Sciatic nerve (tissue), 2 donors: ENCODE data around the gene TRIM17. TPM values are rescaled to one million over a fixed set of nuclear protein-coding genes. Genes with fewer than 3 reads are reported as not detected.
A peak's percentile ranks its signal among the peaks of the same experiment; 100 is the strongest.

Source experiments
- ATAC-seq: fragments of 200-7000 bp; cut with Tn5 transposase; one replicate; pipeline ENCODE4 v1.9.1; 2020; ENCODE audit warnings: mild to moderate bottlenecking, moderate library complexity
- DNase-seq: peaks from one replicate; pipeline ENCODE4 v3.0.0-alpha.2; 2020; ENCODE audit warnings: low spot score
- intact Hi-C: fragments of 100-400 bp; cut with DNase I; formaldehyde crosslinking; loops from one replicate; pipeline ENCODE4 v1.14.2; 2022
- total RNA-seq: library from RNA; stranded (reverse); fragmentation: NEBNext Ultra II Directional; extraction: Animal tissue kit (Norgen Biotek cat#: 25700); gene quantifications from one replicate; pipeline ENCODE4 v1.2.1, GENCODE V29; 2021
- donor health status: DM: no; HTN: no; CAD: no.
- donor health status: DM: no; HTN: no; CAD: no.

Gene TRIM17
- total RNA-seq, 1 donor from 2014 or later: 1.2 TPM

DNA sequence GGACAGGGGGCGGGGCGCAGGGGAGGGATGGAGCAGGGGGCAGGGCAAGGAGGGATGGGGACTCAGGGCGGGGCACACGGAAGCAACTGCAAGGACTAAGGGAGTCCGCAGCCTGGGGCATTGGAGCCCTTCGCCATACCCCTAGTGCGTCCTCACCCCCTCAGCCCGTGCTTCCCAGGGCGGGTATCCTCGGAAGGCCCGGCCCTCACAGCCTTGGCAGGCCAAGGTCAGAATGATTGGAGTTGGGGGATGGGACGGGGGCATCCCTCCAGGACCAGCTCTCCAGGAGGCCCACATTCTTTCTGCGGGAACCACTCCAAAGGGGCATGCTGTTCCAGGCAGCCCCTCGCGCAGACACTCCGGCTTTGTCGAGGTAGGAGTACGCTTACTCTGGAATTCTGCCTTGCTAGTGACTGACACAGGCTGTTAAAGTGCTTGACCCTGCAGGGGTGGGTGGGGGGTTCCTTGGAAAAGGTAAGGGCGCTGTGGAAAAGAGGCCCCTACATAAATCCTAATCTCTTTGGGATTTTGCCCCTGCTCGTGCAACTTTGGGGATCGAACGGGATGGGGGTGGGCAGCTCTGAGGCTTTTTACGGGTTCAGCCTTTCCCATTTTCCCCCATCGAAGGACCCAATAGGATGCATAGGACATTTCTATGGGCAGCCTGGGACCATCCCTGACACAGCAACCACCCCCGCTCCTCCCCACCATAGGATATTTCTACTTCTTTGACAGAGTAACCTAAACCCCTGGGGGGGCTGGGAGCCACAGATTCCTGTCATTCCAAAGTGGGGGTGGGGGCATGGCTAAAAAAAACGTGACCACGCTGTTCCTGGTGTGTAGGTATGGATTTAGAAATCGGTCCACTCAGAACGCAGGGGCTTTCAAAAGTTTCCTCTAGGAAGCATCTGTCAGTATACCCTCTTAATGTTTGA lies 9.3 kb downstream of the TRIM17 start:
- peak; percentile 15 for ATAC-seq
- intact Hi-C loops: no loop called here

DNA sequence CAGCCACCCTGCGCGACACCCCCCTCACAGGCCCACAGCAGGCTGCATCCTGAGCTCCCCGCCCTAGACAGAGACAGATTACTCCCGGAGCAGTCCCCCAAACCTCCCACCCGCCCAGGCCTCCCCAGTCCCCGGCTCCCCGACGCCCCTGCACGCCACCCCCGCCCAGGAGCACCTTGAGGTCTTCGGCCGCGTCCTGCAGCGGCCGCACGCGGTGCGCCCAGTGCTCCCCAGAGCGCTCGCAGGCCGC lies 10.8 kb downstream of the TRIM17 start:
- DNase-seq (no peak), ATAC-seq (no peak)
- intact Hi-C loops: no loop called here

More for the DNA sequence above, 9.3 kb downstream of the TRIM17 start:
- DNase-seq: no peak

DNA sequence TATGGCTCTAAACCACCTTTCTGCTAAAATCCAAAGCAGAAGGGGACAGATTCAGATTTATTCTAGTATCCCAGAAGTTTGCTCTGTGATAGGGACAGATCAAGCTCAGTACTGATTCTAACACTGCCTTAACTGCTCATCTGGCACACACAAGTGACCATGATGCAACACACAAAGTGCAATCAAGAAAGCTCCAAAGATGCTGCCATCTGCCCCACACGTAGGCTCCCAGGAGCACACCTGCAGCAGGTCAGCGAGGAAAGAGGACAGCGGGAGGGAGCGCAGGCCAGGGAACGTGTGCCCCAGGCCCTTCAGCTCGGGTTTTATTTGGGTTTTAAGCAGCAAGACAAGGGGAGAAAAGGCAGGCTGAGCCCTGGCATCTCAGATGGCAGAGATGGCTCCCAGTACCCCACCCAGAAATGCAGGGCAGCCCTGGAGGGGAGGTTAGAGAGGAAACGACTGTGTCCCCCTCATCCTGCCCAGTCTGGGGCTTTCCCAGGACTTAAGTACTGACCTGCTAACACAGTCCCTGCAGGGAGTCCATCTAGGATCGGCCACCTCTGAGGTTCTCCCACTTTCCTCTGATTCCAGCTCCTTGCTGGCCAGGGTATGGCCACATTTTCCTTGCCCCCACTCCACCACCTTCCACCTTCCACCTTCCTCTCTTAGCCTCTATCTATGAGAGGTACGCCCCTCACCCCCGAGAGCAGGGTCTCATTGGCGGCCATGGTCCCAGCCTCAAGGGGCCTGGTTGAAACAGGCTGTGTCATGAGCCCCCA lies 11.3 kb downstream of the TRIM17 start:
- intact Hi-C loops: no loop called here

DNA sequence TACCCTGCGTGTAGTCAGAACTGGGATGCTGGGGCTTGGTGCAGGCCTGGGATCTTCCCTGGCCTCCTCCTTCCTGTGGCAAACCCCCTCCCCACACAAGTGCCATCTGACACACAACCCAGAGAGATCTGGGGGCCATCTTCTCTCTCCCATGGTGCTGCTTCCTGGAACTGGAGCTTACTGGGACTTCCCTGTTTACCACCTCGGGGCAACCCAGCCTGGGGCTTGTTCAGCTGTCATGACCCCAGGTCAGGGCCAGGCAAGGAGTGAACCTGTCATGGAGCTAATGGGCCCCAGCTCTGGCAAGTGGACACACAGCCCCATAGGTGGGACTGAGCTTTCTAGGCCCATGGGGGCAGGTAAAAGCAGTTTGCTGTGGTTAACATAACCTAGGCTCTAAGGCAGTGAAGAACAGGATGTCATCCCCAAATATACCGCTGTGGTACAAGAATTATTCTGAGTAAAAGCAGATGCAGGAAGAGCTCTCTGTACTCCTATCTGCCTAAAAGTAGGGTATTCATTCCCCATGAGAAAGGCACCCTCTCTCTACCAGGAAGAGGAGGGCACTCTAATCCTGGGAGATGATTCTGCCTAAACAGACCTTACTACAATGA lies 12.4 kb downstream of the TRIM17 start:
- DNase-seq: no peak
- intact Hi-C loops: no loop called here
- no peak for ATAC-seq

More for the DNA sequence above, 11.3 kb downstream of the TRIM17 start:
- ATAC-seq: no peak
- DNase-seq: no peak

DNA sequence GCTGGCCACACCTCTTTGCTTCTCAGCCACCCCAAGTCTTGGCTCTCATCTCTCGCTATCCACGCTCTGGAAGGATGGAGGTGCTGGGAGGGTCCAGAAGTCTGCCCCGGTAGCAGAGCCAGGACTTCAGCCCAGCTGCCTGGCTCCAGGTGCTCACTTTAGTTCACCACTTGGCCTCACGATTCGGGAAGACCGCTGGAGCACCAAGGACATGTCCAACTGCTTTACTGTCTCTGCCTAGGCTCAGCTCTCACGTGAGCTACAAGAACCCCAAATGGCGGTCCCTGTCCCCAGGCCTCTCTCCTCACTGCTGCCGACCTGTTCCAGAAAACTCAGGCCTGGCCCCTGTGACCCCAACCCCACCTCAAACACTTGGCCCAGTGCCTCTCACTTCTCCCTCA lies 13.4 kb downstream of the TRIM17 start:
- no peak for ATAC-seq
- intact Hi-C loops: no loop called here
- DNase-seq: no peak

DNA sequence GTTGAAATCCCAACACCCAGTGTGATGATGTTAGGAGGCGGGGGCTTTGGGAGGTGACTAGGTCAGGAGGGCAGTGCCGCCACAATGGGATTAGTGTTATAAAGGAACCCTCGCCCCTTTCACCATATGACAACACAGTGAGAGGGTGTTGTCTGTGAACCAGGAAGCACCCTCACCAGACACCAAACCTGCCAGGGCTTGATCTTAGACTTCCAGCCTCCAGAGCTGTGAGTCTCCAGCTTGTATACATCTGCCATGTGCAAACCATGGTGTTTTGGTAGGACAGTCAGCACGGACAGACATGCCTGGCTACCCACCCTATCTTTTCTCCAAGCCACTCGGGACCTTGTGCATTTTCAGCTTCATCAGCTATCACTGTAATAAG lies 14.0 kb downstream of the TRIM17 start:
- intact Hi-C loops: no loop called here
- DNase-seq: no peak
- ATAC-seq: no peak

DNA sequence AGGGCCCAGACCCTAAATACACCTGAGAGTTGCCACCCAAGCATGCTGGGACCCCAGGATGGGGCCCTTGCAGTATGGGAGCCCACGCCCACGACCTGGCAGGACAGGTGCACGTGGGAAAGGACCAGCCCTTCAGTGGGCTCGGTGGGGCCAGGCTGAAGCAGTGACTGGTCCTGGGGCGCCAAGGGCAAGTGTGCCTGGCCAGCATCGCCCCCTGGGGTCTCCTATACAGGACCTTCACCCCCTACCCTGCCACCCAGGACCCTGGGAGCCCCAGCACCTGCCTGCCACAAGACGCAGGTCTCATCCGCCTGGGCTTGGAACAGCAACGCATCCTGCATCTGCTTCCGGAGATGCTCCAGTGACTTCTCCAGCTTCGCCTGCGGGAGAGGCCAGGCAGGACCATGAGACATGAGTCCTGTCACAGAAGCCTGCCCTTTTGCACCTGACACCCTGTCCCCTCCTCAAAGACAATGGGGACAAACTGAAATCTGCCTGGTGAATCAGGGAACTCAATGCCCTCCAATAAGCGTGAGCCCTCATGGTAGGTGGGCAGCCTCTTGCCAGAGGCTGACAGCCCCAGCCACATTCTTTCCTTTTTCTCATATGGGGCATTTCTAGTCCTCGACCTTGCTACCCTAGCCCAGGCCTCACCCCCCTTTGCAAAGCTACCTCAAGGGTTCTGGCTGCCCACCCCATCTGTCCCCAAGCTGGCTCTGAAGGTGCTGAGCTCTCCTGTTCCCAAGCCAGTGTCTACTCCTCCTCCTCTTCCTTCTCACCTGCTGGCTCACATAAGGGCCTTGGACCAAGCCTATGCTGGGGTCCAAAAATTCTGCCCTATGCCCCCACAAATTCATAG lies 14.7 kb downstream of the TRIM17 start:
- no peak for DNase-seq
- intact Hi-C loops: no loop called here
- ATAC-seq: no peak

DNA sequence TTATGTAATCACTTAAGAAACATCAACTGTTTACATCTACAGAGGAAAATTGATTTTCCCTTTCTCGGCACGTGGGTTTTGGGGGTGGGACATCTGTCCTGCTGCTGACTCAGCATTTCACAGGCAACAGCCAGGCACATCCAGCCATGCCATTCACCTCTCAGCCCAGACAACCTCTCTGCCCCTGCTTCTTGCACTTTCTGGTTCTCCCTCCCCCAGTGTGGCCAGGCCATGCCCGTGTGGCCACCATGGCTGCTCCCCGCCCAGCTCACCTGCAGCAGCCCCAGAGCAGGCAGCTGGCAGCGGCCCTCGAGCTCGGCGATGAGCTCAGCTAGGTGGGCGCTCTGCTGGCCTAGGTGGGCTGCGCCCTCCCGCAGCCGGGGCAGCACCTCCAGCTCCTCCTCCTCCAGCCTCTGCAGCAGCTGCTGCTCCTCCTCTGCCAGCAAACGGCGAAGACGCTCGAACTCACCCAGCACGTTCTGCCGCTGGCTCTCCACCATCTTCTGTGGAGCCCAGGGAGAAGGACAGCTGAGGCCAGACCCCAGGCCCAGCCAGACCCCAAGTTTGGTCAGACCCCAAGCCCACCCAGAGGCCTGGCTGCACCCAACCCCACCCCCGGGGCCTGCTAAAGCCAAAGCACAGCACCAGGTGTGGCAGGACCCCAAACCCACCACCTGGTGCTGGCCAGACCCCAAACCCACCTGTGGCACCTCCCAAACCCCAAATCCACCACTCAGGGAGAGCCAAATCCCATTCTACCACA lies 15.8 kb downstream of the TRIM17 start:
- intact Hi-C loops: no loop called here
- DNase-seq: no peak
- no peak for ATAC-seq

DNA sequence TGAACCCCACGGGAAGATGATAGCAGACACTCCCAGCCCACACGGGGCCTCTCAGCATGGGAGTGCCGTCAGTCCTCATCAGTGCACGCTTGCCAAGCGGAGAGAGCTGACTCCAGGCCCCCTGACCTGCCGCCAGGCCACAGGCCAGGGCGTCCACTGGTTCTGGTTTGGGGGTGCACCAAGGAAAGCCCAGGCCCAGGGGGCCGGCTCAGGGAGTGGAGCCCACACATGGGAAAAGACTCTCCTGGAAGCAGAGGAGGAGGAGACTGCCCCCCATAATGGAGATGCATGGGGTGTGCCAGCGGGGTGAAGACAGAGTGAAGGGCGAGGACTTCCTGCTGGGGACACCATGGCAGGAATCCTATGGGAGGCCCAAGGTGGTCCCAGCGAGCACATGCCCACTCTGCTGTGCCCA lies 16.4 kb downstream of the TRIM17 start:
- intact Hi-C loops: no loop called here
- ATAC-seq (no peak), DNase-seq (no peak)

DNA sequence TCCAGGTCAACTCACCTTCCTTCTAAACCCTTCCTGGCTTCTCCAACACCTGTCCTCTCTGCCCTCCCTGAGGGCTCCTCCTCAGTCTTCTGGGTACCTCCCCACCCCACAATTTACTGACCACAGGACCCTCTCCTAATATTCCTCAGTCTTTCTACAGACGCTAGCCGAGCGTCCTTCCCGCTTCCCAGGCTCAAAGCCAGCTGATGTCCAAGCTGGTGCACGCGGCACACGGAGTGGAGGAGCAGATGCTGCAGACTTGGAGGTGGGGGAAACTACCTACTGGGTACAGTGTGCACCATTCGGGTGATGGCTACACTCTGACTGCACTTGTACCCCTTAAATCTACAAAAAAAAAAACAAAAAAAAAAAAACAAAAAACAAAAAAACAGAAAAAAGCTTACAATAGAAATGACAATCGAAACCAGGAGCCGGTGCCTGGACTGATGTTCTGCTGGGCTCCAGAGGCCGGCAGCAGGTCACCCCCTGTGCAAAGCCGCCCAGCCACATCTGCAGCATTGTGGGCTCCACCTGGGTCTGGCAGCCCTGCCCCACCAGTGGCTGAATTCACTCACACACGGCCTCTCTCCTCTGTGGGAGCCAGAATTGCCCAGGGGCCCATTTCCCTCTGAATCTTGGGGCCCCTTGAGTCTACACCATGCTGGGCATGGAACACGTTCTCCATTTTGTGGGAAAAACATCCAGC lies 17.0 kb downstream of the TRIM17 start:
- DNase-seq (no peak), ATAC-seq (no peak)
- intact Hi-C loops: no loop called here

DNA sequence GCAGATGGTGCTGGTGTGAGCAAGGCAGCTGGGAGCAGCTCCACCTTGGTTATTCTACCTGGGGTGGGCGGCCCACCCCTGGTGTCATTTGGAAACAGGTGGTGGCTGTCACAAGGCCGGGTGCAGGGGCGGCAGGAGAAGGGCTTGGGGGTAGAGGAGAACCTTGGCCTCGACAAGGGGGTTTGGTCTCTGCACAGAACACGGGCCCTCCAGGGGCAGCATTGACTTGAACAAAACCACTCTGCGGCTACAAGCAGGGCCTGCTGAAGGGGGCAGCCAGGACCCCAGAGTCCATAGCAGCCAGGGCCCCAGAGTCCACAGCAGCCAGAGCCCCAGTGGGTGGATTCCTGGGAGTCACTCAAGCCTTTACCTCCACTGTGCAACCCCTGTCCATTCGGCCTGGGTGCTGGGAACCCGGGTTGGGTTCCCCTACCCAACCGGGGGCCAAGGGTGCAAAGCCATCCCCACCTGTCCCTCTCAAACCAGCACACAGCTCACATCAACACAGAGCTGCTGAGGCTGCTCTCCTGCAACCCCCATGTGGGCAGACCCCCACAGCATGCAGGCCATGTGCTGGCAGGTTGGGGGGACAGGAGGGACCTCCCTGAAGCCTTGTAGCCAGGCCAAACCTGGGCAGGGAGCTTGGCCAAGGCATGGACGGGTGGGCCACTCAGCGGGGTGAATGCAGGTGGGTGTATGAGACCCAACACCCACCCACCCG lies 17.8 kb downstream of the TRIM17 start:
- ATAC-seq (no peak), DNase-seq (no peak)
- intact Hi-C loops: no loop called here

DNA sequence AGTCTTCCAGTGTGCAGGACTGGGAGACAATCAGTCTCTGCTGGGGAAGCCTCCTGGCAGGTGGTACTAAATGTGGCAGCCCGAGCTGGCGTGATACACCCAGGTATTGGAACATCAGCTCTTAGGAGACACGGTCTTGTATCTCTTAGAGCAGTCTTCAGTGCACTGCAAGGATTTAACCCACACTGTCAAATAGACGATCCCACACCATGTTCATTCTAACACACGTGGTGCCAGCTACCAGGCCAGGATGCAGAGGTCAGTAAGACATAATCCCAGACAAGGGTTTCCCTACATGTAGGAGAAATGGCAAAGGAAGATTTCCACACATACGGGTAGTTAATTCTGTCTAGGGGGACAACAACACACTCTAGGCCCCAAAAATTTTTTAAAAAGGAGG lies 18.7 kb downstream of the TRIM17 start:
- intact Hi-C loops: no loop called here
- ATAC-seq: no peak
- no peak for DNase-seq

DNA sequence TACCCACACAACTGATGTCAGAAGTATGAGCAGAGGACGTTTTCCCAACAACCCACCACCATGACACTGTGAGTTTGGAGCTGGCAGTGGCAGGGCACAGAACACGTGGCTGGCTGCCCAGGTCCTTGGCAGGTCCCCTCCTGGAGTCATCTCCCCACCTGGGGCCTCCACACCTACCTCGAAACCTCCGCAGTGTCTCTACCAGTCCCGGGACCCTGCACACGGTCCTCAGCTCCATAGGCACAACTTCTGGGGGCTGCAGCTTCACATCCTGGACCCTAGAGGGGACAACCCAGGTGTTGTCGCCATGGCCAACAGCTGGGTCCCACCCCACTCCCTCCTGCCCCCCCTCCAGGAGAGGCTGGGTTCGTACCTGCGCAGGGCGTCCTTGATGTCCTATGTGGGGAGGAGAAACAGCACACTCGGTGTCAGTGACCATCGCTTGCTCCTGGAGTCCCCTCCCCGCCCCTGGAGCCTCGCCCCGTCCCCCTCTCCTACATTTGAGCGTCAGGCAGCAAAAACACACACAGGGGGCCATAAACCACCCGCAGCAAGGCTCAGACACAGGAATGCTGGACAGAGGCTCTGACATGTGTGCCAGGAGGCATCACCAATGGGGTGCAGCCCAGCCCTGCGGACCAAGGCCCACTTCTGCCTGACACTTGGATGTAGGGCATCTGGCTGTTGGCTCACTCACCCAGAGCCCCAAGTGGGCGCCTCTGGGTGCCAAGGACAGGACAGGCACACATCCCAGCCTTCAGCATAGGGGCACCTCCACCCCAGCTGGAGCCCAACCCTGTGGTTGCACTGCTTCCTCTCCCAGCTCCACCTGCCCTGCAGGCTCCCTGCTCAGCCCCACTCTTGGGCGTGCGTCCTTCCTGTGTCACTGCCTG lies 19.6 kb downstream of the TRIM17 start:
- intact Hi-C loops: no loop called here
- peak; percentile 51 for DNase-seq
- ATAC-seq: no peak

DNA sequence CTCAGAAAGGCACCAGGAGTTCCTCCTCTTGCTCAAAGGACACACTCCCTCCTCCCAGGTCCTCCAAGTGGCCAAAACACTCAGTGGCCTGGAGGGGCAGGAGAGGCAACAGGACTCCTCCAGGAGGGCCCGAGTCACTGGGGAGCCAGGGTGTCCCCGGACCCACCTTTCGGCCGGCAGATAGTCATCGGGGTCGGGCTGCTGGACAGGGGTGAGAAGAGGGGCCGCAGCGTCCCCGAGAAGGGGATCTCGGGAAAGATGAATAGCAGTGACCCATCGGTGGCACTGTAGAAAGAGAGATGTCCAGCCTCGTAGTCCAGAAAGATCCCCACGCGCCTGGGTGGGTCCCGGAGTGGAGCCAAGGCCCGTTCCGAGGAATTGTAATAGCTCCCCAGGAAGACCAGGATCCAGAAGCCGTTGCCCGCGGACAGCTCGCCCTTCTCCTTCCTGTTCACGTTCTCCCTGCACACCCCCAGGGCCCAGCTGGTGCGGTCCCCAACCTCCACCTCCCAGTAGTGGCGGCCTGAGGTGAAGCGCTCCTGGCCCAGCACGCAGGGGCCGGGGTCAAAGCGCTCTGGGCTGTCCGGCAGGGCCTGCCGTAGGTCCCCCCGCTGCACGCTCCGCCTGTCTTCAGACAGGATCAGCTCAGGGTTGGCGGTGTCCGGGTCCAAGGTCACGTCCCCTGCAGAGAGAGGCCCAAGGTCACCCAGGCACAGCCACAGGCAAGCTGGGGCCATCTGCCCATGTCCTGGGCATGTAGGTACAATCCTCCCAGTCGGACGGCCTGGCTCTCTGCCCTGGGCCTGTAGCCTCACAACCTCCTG lies 21.9 kb downstream of the TRIM17 start:
- intact Hi-C loops: no loop called here
- ATAC-seq (no peak), DNase-seq (peak; percentile 57)

DNA sequence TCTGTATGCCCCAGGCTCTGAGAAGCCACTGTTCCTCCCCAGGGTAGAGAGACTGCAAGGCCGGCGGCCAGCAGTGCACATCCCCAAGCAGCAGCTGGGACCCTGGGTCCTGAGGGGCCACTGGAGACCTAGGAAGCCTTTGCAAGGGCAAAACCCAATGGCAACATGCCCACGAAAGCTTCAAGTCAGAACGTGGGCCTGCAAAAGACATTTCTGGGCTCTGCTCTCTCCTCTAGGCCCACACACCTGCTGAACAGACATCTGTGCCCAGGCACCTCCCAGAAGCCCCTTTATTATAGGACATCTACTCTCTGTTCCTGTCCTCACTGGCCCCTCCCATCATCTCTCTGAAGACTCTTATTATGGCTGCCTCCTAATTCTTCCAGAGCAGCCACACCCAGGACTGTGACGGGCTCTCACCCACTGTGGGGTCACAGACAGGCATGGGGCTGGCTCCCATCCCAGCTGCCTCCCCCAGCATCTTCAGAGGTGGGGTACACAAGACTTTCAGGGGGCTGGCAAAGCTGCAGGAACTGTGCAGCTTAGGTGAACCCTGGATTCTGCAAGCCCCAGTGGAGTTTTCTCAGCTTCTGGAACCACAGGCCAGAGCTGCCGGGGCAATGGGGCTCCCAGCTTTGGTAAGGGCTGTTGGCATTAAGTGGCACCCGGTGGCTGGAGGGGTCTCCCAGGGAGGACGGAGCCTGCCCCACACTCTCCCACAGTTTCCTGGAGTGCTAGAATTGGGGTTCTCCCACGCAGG lies 22.7 kb downstream of the TRIM17 start:
- DNase-seq: peak; percentile 54
- intact Hi-C loops: no loop called here
- peak; percentile 23 for ATAC-seq
